H1 (cell line): ENCODE measurements around the gene SLC26A1. TPM values are rescaled to one million over a fixed set of nuclear protein-coding genes. Genes with fewer than 3 reads are reported as not detected.
A peak's percentile ranks its signal among the peaks of the same experiment; 100 is the strongest.

Experiments used
- CTCF ChIA-PET: fragments of 300-600 bp; sonication (Branson Sonifier 250); formaldehyde crosslinking; loops from one replicate; lab custom pipeline; 2021; ENCODE audit not compliant: partially characterized antibody; lab: Charles Lee
- POLR2A ChIA-PET: fragments of 300-600 bp; sonication (Branson Sonifier 250); formaldehyde crosslinking; loops from one replicate; lab custom pipeline; 2021; ENCODE audit warnings: inconsistent platforms; ENCODE audit not compliant: partially characterized antibody; lab: Charles Lee
- DNase-seq, 2 experiments: peaks; one replicate each; pipeline versions ENCODE4 v3.0.0 to v3.0.0-alpha.2; 2010 to 2022; ENCODE audit warnings: low spot score in 2 of 2, low read depth in 1 of 2, mixed read lengths in 1 of 2
- FAIRE-seq: peaks from 2 replicates; lab custom pipeline; 2011; peaks lifted over from hg19 to GRCh38; lab: Jason Lieb, UNC
- H2AFZ ChIP-seq: 2 replicates; pipeline ENCODE4 v1.8.1; 2012; ENCODE audit warnings: low read length, inconsistent platforms
- H2AK5ac ChIP-seq: 2 replicates; pipeline ENCODE4 v1.6.1; 2013; ENCODE audit warnings: low read depth, low read length
- H2BK120ac ChIP-seq: replicated peaks from 2 replicates; pipeline ENCODE3; 2013; ENCODE audit warnings: low read depth, low read length, inconsistent platforms
- H2BK12ac ChIP-seq: 2 replicates; pipeline ENCODE4 v1.6.1; 2013; ENCODE audit warnings: low read depth, low read length
- H2BK15ac ChIP-seq: 2 replicates; pipeline ENCODE4 v1.6.1; 2013; ENCODE audit warnings: low read length
- H2BK20ac ChIP-seq: 2 replicates; pipeline ENCODE4 v1.6.1; 2013; ENCODE audit warnings: low read length
- H2BK5ac ChIP-seq: 2 replicates; pipeline ENCODE4 v1.6.1; 2013; ENCODE audit warnings: low read depth, low read length
- H3K14ac ChIP-seq: 2 replicates; pipeline ENCODE4 v1.6.1; 2013; ENCODE audit warnings: inconsistent platforms; ENCODE audit not compliant: insufficient read length
- H3K18ac ChIP-seq: 2 replicates; pipeline ENCODE4 v1.6.1; 2013; ENCODE audit warnings: low read length; ENCODE audit errors: extremely low read depth
- H3K23ac ChIP-seq: 2 replicates; pipeline ENCODE4 v1.6.1; 2013; ENCODE audit warnings: inconsistent platforms; ENCODE audit not compliant: insufficient read length
- H3K23me2 ChIP-seq: 2 replicates; pipeline ENCODE4 v1.6.1; 2013; ENCODE audit warnings: low read depth, low read length
- H3K27ac ChIP-seq: 2 replicates; pipeline ENCODE4 v1.6.1; 2011; ENCODE audit warnings: low read depth, low read length, inconsistent platforms
- H3K27me3 ChIP-seq, 4 experiments: replicated peaks in 1 of 4; 1 replicate in 1 of 4; 2 replicates in 3 of 4; pipeline versions ENCODE4 v1.6.1 to v1.8.1; 2011 to 2013; ENCODE audit warnings: low read length in 3 of 4, mild to moderate bottlenecking in 3 of 4, inconsistent platforms in 2 of 4, mixed read lengths in 2 of 4, moderate library complexity in 1 of 4; ENCODE audit not compliant: control insufficient read depth in 3 of 4, insufficient read depth in 3 of 4; ENCODE audit errors: extremely low read depth in 1 of 4
- H3K36me3 ChIP-seq, 4 experiments: 2 replicates each; pipeline versions ENCODE4 v1.6.1 to v1.8.1; 2011 to 2013; ENCODE audit warnings: mild to moderate bottlenecking in 4 of 4, low read length in 3 of 4, moderate library complexity in 2 of 4, control low read depth in 1 of 4, inconsistent platforms in 1 of 4; ENCODE audit not compliant: insufficient read depth in 4 of 4, control insufficient read depth in 2 of 4
- H3K4ac ChIP-seq: replicated peaks from 2 replicates; pipeline ENCODE3; 2013; ENCODE audit warnings: low read length, low read depth, mixed read lengths, inconsistent platforms; ENCODE audit not compliant: insufficient read length
- H3K4me1 ChIP-seq, 4 experiments: replicated peaks in 1 of 4; 1 replicate in 1 of 4; 2 replicates in 3 of 4; pipeline versions ENCODE4 v1.6.1 to v1.8.1; 2011 to 2013; ENCODE audit warnings: low read length in 3 of 4, inconsistent platforms in 2 of 4, mixed read lengths in 1 of 4; ENCODE audit not compliant: insufficient read depth in 4 of 4, control insufficient read depth in 3 of 4
- H3K4me2 ChIP-seq, 2 experiments: 2 replicates each; pipeline versions ENCODE4 v1.6.1 to v1.8.1; 2011 to 2013; ENCODE audit warnings: low read depth in 2 of 2, low read length in 2 of 2, control low read depth in 1 of 2, inconsistent platforms in 1 of 2, mild to moderate bottlenecking in 1 of 2; ENCODE audit not compliant: insufficient read depth in 1 of 2
- H3K4me3 ChIP-seq, 4 experiments: fragments of 200-600, 300-600 bp in 1 of 4; sonication (generic), shearing (Covaris generic), sonication (Bioruptor Twin) in 1 of 4; 2 replicates each; pipeline versions ENCODE4 v1.5.1 to v1.8.1; 2011 to 2016; ENCODE audit warnings: low read length in 4 of 4, low read depth in 3 of 4, control low read depth in 2 of 4, inconsistent platforms in 2 of 4, mild to moderate bottlenecking in 2 of 4, mixed read lengths in 1 of 4, moderate library complexity in 1 of 4; ENCODE audit not compliant: insufficient read depth in 2 of 4; ENCODE audit errors: extremely low read depth in 1 of 4
- H3K56ac ChIP-seq: replicated peaks from 2 replicates; pipeline ENCODE3; 2013; ENCODE audit warnings: low read depth, mild to moderate bottlenecking, mixed read lengths, low read length, inconsistent platforms; ENCODE audit not compliant: insufficient read length
- H3K79me1 ChIP-seq: 2 replicates; pipeline ENCODE4 v1.6.1; 2013; ENCODE audit warnings: low read depth, low read length, control low read depth
- H3K79me2 ChIP-seq, 2 experiments: 2 replicates each; pipeline versions ENCODE4 v1.6.1 to v1.8.1; 2012 to 2013; ENCODE audit warnings: low read length in 2 of 2, mild to moderate bottlenecking in 2 of 2, inconsistent platforms in 1 of 2; ENCODE audit not compliant: insufficient read depth in 2 of 2, control insufficient read depth in 1 of 2
- H3K9ac ChIP-seq, 4 experiments: replicated peaks in 1 of 4; 1 replicate in 1 of 4; 2 replicates in 3 of 4; pipeline versions ENCODE4 v1.6.1 to v1.8.1; 2011 to 2013; ENCODE audit warnings: low read depth in 3 of 4, low read length in 3 of 4, control low read depth in 2 of 4, mild to moderate bottlenecking in 2 of 4, moderate library complexity in 2 of 4, inconsistent platforms in 1 of 4; ENCODE audit errors: extremely low read depth in 1 of 4
- H3K9me3 ChIP-seq, 2 experiments: 2 replicates each; pipeline versions ENCODE4 v1.6.1 to v1.8.1; 2012 to 2013; ENCODE audit warnings: mild to moderate bottlenecking in 2 of 2, moderate library complexity in 2 of 2, control low read depth in 1 of 2, inconsistent platforms in 1 of 2, low read depth in 1 of 2, low read length in 1 of 2, mixed read lengths in 1 of 2; ENCODE audit not compliant: insufficient read depth in 2 of 2
- H4K20me1 ChIP-seq, 2 experiments: replicated peaks in 1 of 2; 2 replicates each; pipeline versions ENCODE3 to v1.8.1; 2011 to 2013; ENCODE audit warnings: inconsistent platforms in 2 of 2, low read length in 2 of 2, mild to moderate bottlenecking in 1 of 2; ENCODE audit not compliant: insufficient read depth in 2 of 2, control insufficient read depth in 1 of 2
- H4K5ac ChIP-seq: 2 replicates; pipeline ENCODE4 v1.6.1; 2013; ENCODE audit warnings: low read length, low read depth, mixed read lengths, inconsistent platforms; ENCODE audit not compliant: insufficient read length
- H4K8ac ChIP-seq: 2 replicates; pipeline ENCODE4 v1.8.0; 2013; ENCODE audit warnings: mild to moderate bottlenecking, moderate library complexity, low read length, inconsistent platforms; ENCODE audit not compliant: insufficient read depth; ENCODE audit errors: extremely low read depth
- H4K91ac ChIP-seq: replicated peaks from 2 replicates; pipeline ENCODE3; 2013; ENCODE audit warnings: low read length, mixed read lengths, inconsistent platforms; ENCODE audit not compliant: insufficient read length
- CBX8 ChIP-seq: fragments of 300-800, 300-1000 bp; sonication (generic); IDR thresholded peaks from 2 replicates; pipeline ENCODE4 v1.7.1; 2016; ENCODE audit warnings: low read depth, low read length, borderline replicate concordance
- EGR1 ChIP-seq: IDR thresholded peaks from 2 replicates; pipeline ENCODE4 v1.6.1; 2011; ENCODE audit warnings: low read depth, low read length, borderline replicate concordance
- JUN ChIP-seq: IDR thresholded peaks from 2 replicates; pipeline ENCODE4 v1.6.1; 2011; ENCODE audit warnings: low read depth, mild to moderate bottlenecking, improper control_type of control experiment, low read length
- KDM1A ChIP-seq: fragments of 200-600, 300-600 bp; sonication (generic); IDR thresholded peaks from 2 replicates; pipeline ENCODE4 v1.7.1; 2016; ENCODE audit warnings: mild to moderate bottlenecking, low read length, borderline replicate concordance
- RAD21 ChIP-seq, 2 experiments: IDR thresholded peaks in 1 of 2; conservative IDR thresholded peaks in 1 of 2; 2 replicates each; pipeline ENCODE4 v1.6.1; 2011; ENCODE audit warnings: low read depth in 2 of 2, low read length in 2 of 2, improper control_type of control experiment in 1 of 2, inconsistent platforms in 1 of 2, mild to moderate bottlenecking in 1 of 2, moderate library complexity in 1 of 2
- RBBP5 ChIP-seq: IDR thresholded peaks from 2 replicates; pipeline ENCODE4 v1.7.1; 2012; ENCODE audit warnings: low read depth, mild to moderate bottlenecking, inconsistent platforms, low read length, moderate library complexity, borderline replicate concordance
- SIN3A ChIP-seq, 2 experiments: IDR thresholded peaks in 1 of 2; conservative IDR thresholded peaks in 1 of 2; 2 replicates each; pipeline ENCODE4 v1.6.1; 2011 to 2012; ENCODE audit warnings: low read length in 2 of 2, improper control_type of control experiment in 1 of 2, low read depth in 1 of 2, mild to moderate bottlenecking in 1 of 2
- SP2 ChIP-seq: IDR thresholded peaks from 2 replicates; pipeline ENCODE4 v1.6.1; 2012; ENCODE audit warnings: mild to moderate bottlenecking, low read length, inconsistent platforms
- SRF ChIP-seq: IDR thresholded peaks from 2 replicates; pipeline ENCODE4 v1.6.1; 2011; ENCODE audit warnings: mild to moderate bottlenecking, low read depth, low read length, moderate library complexity
- WGBS, 2 experiments: shearing (Covaris generic) in 1 of 2; methylation state at CpG; one replicate each; pipeline versions ENCODE4 v1.1.6 to v1.1.7; 2013 to 2015; ENCODE audit warnings: low lambda C conversion rate in 2 of 2, mixed read lengths in 2 of 2, inconsistent platforms in 1 of 2, low coverage in 1 of 2, missing lambda C conversion rate in 1 of 2; ENCODE audit not compliant: insufficient replicate concordance in 2 of 2, insufficient coverage in 1 of 2, insufficient read length in 1 of 2; ENCODE audit errors: extremely low coverage in 1 of 2, missing lambda C conversion rate in 1 of 2; 5-methylcytosine and 5-hydroxymethylcytosine counted together
- polyA plus RNA-seq, 7 experiments: library from polyadenylated mRNA; depleted of rRNA in 3 of 7; stranded (reverse) in 5 of 7; unstranded in 2 of 7; fragments of >200 nt in 5 of 7; fragments of 200-250 nt in 2 of 7; gene quantifications; 1 replicate in 5 of 7; 2 replicates in 1 of 7; 4 replicates in 1 of 7; pipeline versions ENCODE4 v1.2.1 to v1.2.3, GENCODE V29; 2011 to 2013; ENCODE audit warnings: missing spikeins in 2 of 7, mixed read lengths in 2 of 7
- total RNA-seq: library from RNA; stranded (reverse); fragmentation: NEBNext Ultra II Directional; extraction: Animal tissue kit (Norgen Biotek cat#: 25700); gene quantifications from 2 replicates; pipeline ENCODE4 v1.2.1, GENCODE V29; 2021
- TF ChIP-seq, protein P1 (sequence below): IDR thresholded peaks from 2 replicates; pipeline ENCODE4 v1.6.1; 2012; ENCODE audit warnings: inconsistent platforms

The SLC26A1 gene
- total and polyA plus RNA-seq, 2 of the 8 experiments (the other 6 are each of a cell fraction or from before 2014, with no cell fraction given), result 0.11 TPM; not detected in 1

DNA sequence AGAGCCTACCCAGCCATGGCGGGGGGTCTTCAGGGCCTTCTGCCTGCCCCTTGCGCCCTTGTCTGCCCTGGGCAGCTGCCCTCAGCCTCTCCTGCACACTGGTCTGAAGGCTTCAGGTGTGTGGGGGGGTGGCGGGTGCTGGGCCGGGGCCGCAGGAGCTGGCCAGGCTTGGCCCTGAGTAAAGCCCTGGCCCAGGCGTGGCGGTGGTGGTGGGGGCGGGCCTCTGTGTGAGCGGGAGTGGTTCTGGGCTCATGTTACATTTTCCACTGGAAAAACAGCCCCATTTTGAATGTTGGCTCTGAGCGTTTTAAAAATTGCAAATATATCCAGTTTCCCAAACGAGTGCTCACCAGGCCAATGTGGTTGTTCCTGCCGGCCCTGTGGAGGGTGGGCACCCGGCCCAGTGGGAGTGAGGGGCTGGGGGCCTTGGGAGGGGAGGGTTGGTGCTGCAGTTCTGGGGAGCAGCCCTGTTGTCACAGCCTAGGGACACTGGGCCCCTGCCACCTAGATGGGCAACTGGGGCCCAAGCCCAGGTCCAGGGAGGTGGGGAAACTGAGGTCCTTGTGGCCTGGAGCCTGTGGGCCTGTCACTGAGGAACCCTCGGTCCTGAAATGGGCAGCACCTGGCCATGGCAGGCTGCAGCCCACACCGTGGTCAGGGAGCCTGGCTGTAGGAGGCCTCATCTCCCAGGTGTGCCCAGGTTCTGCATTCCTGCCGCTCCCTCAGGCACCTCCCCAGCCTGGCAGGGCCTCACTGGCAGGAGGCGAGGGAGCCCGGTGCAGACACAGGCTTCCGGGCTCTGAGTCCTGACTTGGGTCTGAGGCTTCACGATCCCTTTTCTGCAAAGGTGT lies 46.5 kb upstream of the SLC26A1 start:
- no peak overlapping the region for H2AFZ ChIP-seq
- H3K9ac ChIP-seq, result no peak overlapping the region
- no peaks in the 10 kb centered on the region for H3K36me3 ChIP-seq
- DNase-seq, result no peak
- H3K4me2 ChIP-seq, result no peak overlapping the region
- no peak overlapping the region for H4K5ac ChIP-seq
- H3K79me1 ChIP-seq, result no peaks in the 10 kb centered on the region
- peaks cover 0 to 5% (median 0%) of the 10 kb centered on the region in 4 experiments; a peak in 2 of 7 replicates for H3K27me3 ChIP-seq
- H3K23me2 ChIP-seq, result peaks cover 14% of the 10 kb centered on the region
- peak overlapping the region; percentile 48 for H3K18ac ChIP-seq
- H2BK5ac ChIP-seq, result peak overlapping the region; percentile 83; the same call in 1 of the 2 replicates
- peaks cover 0 to 26% (median 15%) of the 10 kb centered on the region in 4 experiments; a peak in 6 of 7 replicates for H3K4me1 ChIP-seq
- H3K4me3 ChIP-seq, result no peak overlapping the region
- H3K9me3 ChIP-seq, result no peaks in the 10 kb centered on the region
- H3K56ac ChIP-seq, result no peak overlapping the region
- H2BK12ac ChIP-seq, result peak overlapping the region; percentile 84; the same call in 1 of the 2 replicates
- H2BK20ac ChIP-seq, result no peak overlapping the region; the same call in 1 of the 2 replicates
- ChIA-PET POLR2A (no interaction called here), CTCF (interaction anchor here (1.1 kb wide), 1 partner anchor 275 kb away, joined by 4 read pairs; no protein-coding TSS in a partner anchor)
- H3K23ac ChIP-seq, result no peak overlapping the region
- peak overlapping the region; percentile 78 for H3K4ac ChIP-seq
- no peak overlapping the region for H3K27ac ChIP-seq
- FAIRE-seq, result no peak
- H2BK120ac ChIP-seq, result no peak overlapping the region
- H3K14ac ChIP-seq, result no peak overlapping the region
- WGBS, 2 experiments, result 74% methylated on average over 20 of the region's 20 CpGs; no CpG with 5 or more reads in 1 of the 2 experiments
- peak overlapping the region; percentile 57; the same call in 1 of the 2 replicates for H4K8ac ChIP-seq
- H3K79me2 ChIP-seq, result no peaks in the 10 kb centered on the region
- H4K91ac ChIP-seq, result peak overlapping the region; percentile 98
- H2BK15ac ChIP-seq, result peak overlapping the region; percentile 88; the same call in 1 of the 2 replicates
- H2AK5ac ChIP-seq, result peak overlapping the region; percentile 95; the same call in 1 of the 2 replicates
- H4K20me1 ChIP-seq, result peaks cover 0 to 2% of the 10 kb centered on the region in 2 experiments
- TF ChIP-seq KDM1A (no peak), JUN (no peak), RAD21 (IDR thresholded peaks at IDR 0.05 in 1 of 2, conservative IDR thresholded peaks at IDR 0.05 in 1 of 2; ENCODE audit: low read depth in 2 of 2, low read length in 2 of 2) (no peak), SIN3A (conservative IDR thresholded peaks at IDR 0.05 in 1 of 2, IDR thresholded peaks at IDR 0.05 in 1 of 2; ENCODE audit: low read depth in 1 of 2, low read length in 2 of 2) (no peak), SP2 (no peak), EGR1 (no peak), SRF (no peak), RBBP5 (no peak), CBX8 (no peak)
- TF ChIP-seq, protein P1, sequence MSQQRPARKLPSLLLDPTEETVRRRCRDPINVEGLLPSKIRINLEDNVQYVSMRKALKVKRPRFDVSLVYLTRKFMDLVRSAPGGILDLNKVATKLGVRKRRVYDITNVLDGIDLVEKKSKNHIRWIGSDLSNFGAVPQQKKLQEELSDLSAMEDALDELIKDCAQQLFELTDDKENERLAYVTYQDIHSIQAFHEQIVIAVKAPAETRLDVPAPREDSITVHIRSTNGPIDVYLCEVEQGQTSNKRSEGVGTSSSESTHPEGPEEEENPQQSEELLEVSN, result no peak; the same call in 1 of the 2 replicates
